Measurements from ENCODE around the gene CLCN1. TPM values are rescaled to one million over a fixed set of nuclear protein-coding genes. Genes with fewer than 3 reads are reported as not detected.

The CLCN1 gene
- total RNA-seq, 1 experiment from 2014 or later = not detected

GRCh38 chr7:143355450-143356385 is 39.8 kb downstream of the CLCN1 start:
- Histone ChIP-seq H3K4me3 (no peak overlapping the region), H3K9me3 (replicated peaks) (no peaks in the 10 kb centered on the region)
- no peak for DNase-seq (ENCODE audit: low read depth in 1 of 2, low spot score in 2 of 2)

GRCh38 chr7:143356414-143357050 is 40.6 kb downstream of the CLCN1 start:
- Histone ChIP-seq H3K36me3 (no peaks in the 10 kb centered on the region), H3K4me3 (no peak overlapping the region), H3K27ac (no peak overlapping the region), H3K9me3 (replicated peaks) (no peaks in the 10 kb centered on the region), H3K4me1 (replicated peaks) (no peaks in the 10 kb centered on the region), H3K27me3 (replicated peaks) (peaks cover 34% of the 10 kb centered on the region)
- DNase-seq (ENCODE audit: low read depth in 1 of 2, low spot score in 2 of 2) = no peak

More at GRCh38 chr7:143355450-143356385, 39.8 kb downstream of the CLCN1 start:
- Histone ChIP-seq H3K36me3 (no peaks in the 10 kb centered on the region), H3K27ac (no peak overlapping the region), H3K4me1 (replicated peaks) (no peaks in the 10 kb centered on the region), H3K27me3 (replicated peaks) (peaks cover 34% of the 10 kb centered on the region)

- H3K36me3 ChIP-seq = no peaks in the 10 kb centered on the region
These were observed 42.7 kb downstream of the CLCN1 start for GRCh38 chr7:143358626-143359025.

GRCh38 chr7:143359771-143360353 is 44.0 kb downstream of the CLCN1 start:
- Histone ChIP-seq H3K9me3 (replicated peaks) (no peaks in the 10 kb centered on the region), H3K4me3 (no peak overlapping the region), H3K36me3 (no peaks in the 10 kb centered on the region), H3K27me3 (replicated peaks) (peaks cover 61% of the 10 kb centered on the region), H3K4me1 (replicated peaks) (peaks cover 6% of the 10 kb centered on the region), H3K27ac (no peak overlapping the region)
- DNase-seq (ENCODE audit: low read depth in 1 of 2, low spot score in 2 of 2) = no peak

More at GRCh38 chr7:143358626-143359025, 42.7 kb downstream of the CLCN1 start:
- peaks cover 48% of the 10 kb centered on the region for H3K27me3 ChIP-seq (replicated peaks)
- no peak for DNase-seq (ENCODE audit: low read depth in 1 of 2, low spot score in 2 of 2)
- no peak overlapping the region for H3K4me3 ChIP-seq
- peaks cover 6% of the 10 kb centered on the region for H3K4me1 ChIP-seq (replicated peaks)
- no peak overlapping the region for H3K27ac ChIP-seq
- H3K9me3 ChIP-seq (replicated peaks) = no peaks in the 10 kb centered on the region

- no peak for DNase-seq (ENCODE audit: low read depth in 1 of 2, low spot score in 2 of 2)
These were observed 45.1 kb downstream of the CLCN1 start for GRCh38 chr7:143360788-143361551.

GRCh38 chr7:143361552-143362130 is 45.7 kb downstream of the CLCN1 start:
- H3K9me3 ChIP-seq (replicated peaks) = no peaks in the 10 kb centered on the region
- H3K36me3 ChIP-seq = no peaks in the 10 kb centered on the region
- peaks cover 74% of the 10 kb centered on the region for H3K27me3 ChIP-seq (replicated peaks)
- H3K4me3 ChIP-seq = no peak overlapping the region
- peaks cover 6% of the 10 kb centered on the region for H3K4me1 ChIP-seq (replicated peaks)
- H3K27ac ChIP-seq = no peak overlapping the region
- DNase-seq (ENCODE audit: low read depth in 1 of 2, low spot score in 2 of 2) = no peak

More at GRCh38 chr7:143360788-143361551, 45.1 kb downstream of the CLCN1 start:
- Histone ChIP-seq H3K4me1 (replicated peaks) (peaks cover 6% of the 10 kb centered on the region), H3K36me3 (no peaks in the 10 kb centered on the region), H3K27ac (no peak overlapping the region), H3K4me3 (no peak overlapping the region), H3K27me3 (replicated peaks) (peaks cover 70% of the 10 kb centered on the region), H3K9me3 (replicated peaks) (no peaks in the 10 kb centered on the region)

- no peaks in the 10 kb centered on the region for H3K9me3 ChIP-seq (replicated peaks)
- peak within 1 kb of the TSS; percentile 25 for H3K4me3 ChIP-seq
- no peak within 1 kb of the TSS for H3K27ac ChIP-seq
- H3K4me1 ChIP-seq (replicated peaks) = peaks cover 6% of the 10 kb centered on the region
- H3K36me3 ChIP-seq = no peaks in the 10 kb centered on the region
- DNase-seq (ENCODE audit: low read depth in 1 of 2, low spot score in 2 of 2) = no peak
- peaks cover 73% of the 10 kb centered on the region for H3K27me3 ChIP-seq (replicated peaks)
These were observed 46.5 kb downstream of the CLCN1 start, which contains the start of gene FAM131B for GRCh38 chr7:143362131-143363015. Gene FAM131B (minus strand): TSS chr7:143362713. CDS start chr7:143362603, 110 bp downstream.

GRCh38 chr7:143363016-143363937 is 47.4 kb downstream of the CLCN1 start:
- Histone ChIP-seq H3K36me3 (no peaks in the 10 kb centered on the region), H3K9me3 (replicated peaks) (no peaks in the 10 kb centered on the region), H3K27me3 (replicated peaks) (peaks cover 68% of the 10 kb centered on the region), H3K27ac (no peak overlapping the region), H3K4me1 (replicated peaks) (peaks cover 6% of the 10 kb centered on the region), H3K4me3 (no peak overlapping the region)
- no peak for DNase-seq (ENCODE audit: low read depth in 1 of 2, low spot score in 2 of 2)

- Histone ChIP-seq H3K9me3 (replicated peaks) (no peaks in the 10 kb centered on the region), H3K27ac (no peak overlapping the region), H3K27me3 (replicated peaks) (peaks cover 38% of the 10 kb centered on the region), H3K4me1 (replicated peaks) (no peaks in the 10 kb centered on the region), H3K4me3 (no peak overlapping the region), H3K36me3 (no peaks in the 10 kb centered on the region)
- no peak for DNase-seq (ENCODE audit: low read depth in 1 of 2, low spot score in 2 of 2)
These were observed 52.1 kb downstream of the CLCN1 start for GRCh38 chr7:143367972-143368371.

- no peaks in the 10 kb centered on the region for H3K9me3 ChIP-seq (replicated peaks)
- H3K27me3 ChIP-seq (replicated peaks) = peaks cover 34% of the 10 kb centered on the region
- no peak overlapping the region for H3K27ac ChIP-seq
- no peak overlapping the region for H3K4me3 ChIP-seq
- no peaks in the 10 kb centered on the region for H3K36me3 ChIP-seq
- no peaks in the 10 kb centered on the region for H3K4me1 ChIP-seq (replicated peaks)
- DNase-seq (ENCODE audit: low read depth in 1 of 2, low spot score in 2 of 2) = no peak
These were observed 52.5 kb downstream of the CLCN1 start for GRCh38 chr7:143368387-143368786.

GRCh38 chr7:143369678-143370651 is 54.1 kb downstream of the CLCN1 start:
- H3K27ac ChIP-seq = no peak overlapping the region
- H3K4me1 ChIP-seq (replicated peaks) = peaks cover under 1% of the 10 kb centered on the region
- H3K9me3 ChIP-seq (replicated peaks) = no peaks in the 10 kb centered on the region
- DNase-seq (ENCODE audit: low read depth in 1 of 2, low spot score in 2 of 2) = no peak
- H3K27me3 ChIP-seq (replicated peaks) = peaks cover 18% of the 10 kb centered on the region
- H3K36me3 ChIP-seq = no peaks in the 10 kb centered on the region
- H3K4me3 ChIP-seq = no peak overlapping the region

Data from SJSA1 (cell line).